Ovary (tissue), 10 donors: ENCODE results near the gene PSG2. TPM values are rescaled to one million over a fixed set of nuclear protein-coding genes. Genes with fewer than 3 reads are reported as not detected.
"Not testable (repeated sequence)": the region's sequence is repeated elsewhere in the genome, so short reads cannot be mapped to it uniquely, and the experiment has no call there.

Source experiments
- DNase-seq, 5 donors: peaks; one replicate each; pipeline ENCODE4 v3.0.0-alpha.2; 2019 to 2020
- H3K27ac ChIP-seq, 2 donors: fragments of 200-600 bp; one replicate each; pipeline versions ENCODE4 v1.5.1 to v1.8.0; 2019 to 2022
- H3K27me3 ChIP-seq: fragments of 200-600 bp; one replicate; pipeline ENCODE4 v1.8.0; 2022
- H3K36me3 ChIP-seq: fragments of 200-600 bp; sonication (generic); one replicate; pipeline ENCODE4 v1.5.1; 2019
- H3K4me1 ChIP-seq: one replicate; pipeline ENCODE4 v1.8.1; 2013; ENCODE audit warnings: mild to moderate bottlenecking, moderate library complexity; ENCODE audit not compliant: insufficient read depth
- H3K4me3 ChIP-seq: fragments of 200-600 bp; sonication (generic); one replicate; pipeline ENCODE4 v1.5.1; 2017
- H3K9me3 ChIP-seq, 2 donors: fragments of 200-600 bp in 1 of 2; sonication (generic) in 1 of 2; one replicate each; pipeline versions ENCODE4 v1.5.1 to v1.8.1; 2013 to 2019; ENCODE audit warnings: mild to moderate bottlenecking in 1 of 2, moderate library complexity in 1 of 2
- CTCF ChIP-seq, 3 donors: fragments of 450-650 bp in 2 of 3; fragments of 200-600 bp in 1 of 3; IDR thresholded peaks; one replicate each; pipeline versions ENCODE4 v1.5.1 to v1.8.0; 2016 to 2022; ENCODE audit warnings: antibody characterized with exemption in 3 of 3, mild to moderate bottlenecking in 1 of 3
- EP300 ChIP-seq: sonication (generic); formaldehyde crosslinking; IDR thresholded peaks from one replicate; pipeline ENCODE4 v1.6.1; 2017; ENCODE audit warnings: antibody characterized with exemption
- POLR2A ChIP-seq: fragments of 450-650 bp; IDR thresholded peaks from one replicate; pipeline ENCODE4 v1.6.1; 2017; ENCODE audit warnings: antibody characterized with exemption, mild to moderate bottlenecking, moderate library complexity
- WGBS, 3 donors: extraction: QIAGEN DNeasy Blood & Tissue Kit in 1 of 3; methylation state at CpG; one replicate each; pipeline versions ENCODE4 v1.1.5 to v1.1.7; 2013 to 2017; 5-methylcytosine and 5-hydroxymethylcytosine counted together
- intact Hi-C, 4 donors: fragments of 100-400 bp; cut with DNase I; formaldehyde crosslinking; loops; one replicate each; pipeline versions ENCODE4 v1.11.0 to v1.15.1; 2022 to 2023
- long read RNA-seq, 3 donors: library from polyadenylated mRNA in 2 of 3; unstranded in 2 of 3; transcript quantifications; one replicate each; pipeline ENCODE4 v2.0.0 and lab custom pipeline, GENCODE V29; 2021 to 2026
- polyA plus RNA-seq, 2 donors: library from polyadenylated mRNA; stranded (reverse); fragments of 200-250 nt in 1 of 2; fragments of 350-450 nt in 1 of 2; fragmentation: Illumina TruSeq in 1 of 2; extraction: RNeasy Lipid Tissue Mini Kit (QIAGEN cat#74804) in 1 of 2; gene quantifications; one replicate each; pipeline ENCODE4 v1.2.3, GENCODE V29; 2013 to 2014
- total RNA-seq, 7 donors: library from RNA; depleted of rRNA in 2 of 7; stranded (reverse); fragments of >200 nt in 2 of 7; fragmentation: NEBNext Ultra II Directional in 3 of 7; extraction: Animal tissue kit (Norgen Biotek cat#: 25700) in 3 of 7; gene quantifications; one replicate each; pipeline versions ENCODE4 v1.1.0 to v1.2.4, GENCODE V29; 2016 to 2023
- donor health status: DM: no; HTN: no; CAD: no; lungs with moderate emphysema.
- donor health status: DM: no; HTN: no; CAD: no.
- donor health status: Bipolar disorder and iron deficiency.
- donor health status: DM: yes; HTN: yes; CAD: no.
- donor health status: DM: no; HTN: no; CAD: no.
- donor health status: DM: yes; HTN: yes; CAD: no.

PSG2 gene
- total RNA-seq (not detected), polyA plus RNA-seq (not detected)
- long read RNA-seq, donor 1 = 0 reads
- long read RNA-seq, donor 2 = 0 reads
- long read RNA-seq, donor 3 = 0 reads

- H3K4me3 ChIP-seq, intact Hi-C loops, H3K4me1 ChIP-seq, H3K27ac ChIP-seq, H3K9me3 ChIP-seq, H3K36me3 ChIP-seq, DNase-seq, H3K27me3 ChIP-seq: not testable (repeated sequence)
- 32 to 65% (median 59%) methylated on average over 1 to 2 of the region's 2 CpGs for WGBS, 3 donors
Observed at GRCh38 chr19:43082601-43083000, at the start of gene PSG2. Gene PSG2 (minus strand): TSS chr19:43082701. CDS start chr19:43082569, 132 bp downstream.

DNA sequence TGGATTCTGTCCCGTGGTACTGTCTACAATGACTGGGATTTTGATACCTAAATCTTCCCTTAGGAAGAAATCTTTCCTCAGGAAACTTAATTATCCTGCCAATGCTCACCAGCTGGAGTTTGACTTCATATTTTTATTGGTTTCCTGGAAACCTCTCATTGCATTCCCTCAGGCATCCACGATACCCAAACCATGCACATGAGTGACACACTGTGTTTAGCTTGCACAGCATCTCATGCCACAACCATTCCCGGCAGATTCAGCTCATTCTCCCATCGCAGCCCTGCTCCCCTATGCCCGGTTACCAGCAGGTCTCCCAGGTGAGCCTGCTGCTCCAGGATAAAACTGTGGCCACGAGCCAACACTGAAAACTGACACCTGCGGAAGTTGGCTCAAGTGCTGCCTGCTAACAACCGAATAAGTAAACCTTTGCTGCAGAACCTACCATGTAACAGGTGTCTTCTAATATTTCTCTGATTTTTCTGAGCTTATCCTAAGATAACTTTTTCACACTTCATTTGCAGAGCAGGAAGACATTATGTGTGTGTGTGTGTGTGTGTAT, 48.9 kb upstream of the PSG2 start:
- 62 to 72% (median 71%) methylated on average over 8 of the region's 8 CpGs for WGBS, 3 donors
- H3K4me3 ChIP-seq, DNase-seq, intact Hi-C loops, H3K36me3 ChIP-seq, H3K9me3 ChIP-seq, H3K27ac ChIP-seq, H3K4me1 ChIP-seq, H3K27me3 ChIP-seq: not testable (repeated sequence)

- intact Hi-C loops = not testable (repeated sequence)
Observed at GRCh38 chr19:43129197-43129596, 46.7 kb upstream of the PSG2 start.

GRCh38 chr19:43127336-43127735, 44.8 kb upstream of the PSG2 start:
- H3K36me3 ChIP-seq, H3K4me3 ChIP-seq, H3K9me3 ChIP-seq, H3K27ac ChIP-seq, DNase-seq, H3K4me1 ChIP-seq, H3K27me3 ChIP-seq, intact Hi-C loops: not testable (repeated sequence)
- WGBS, 3 donors = 36 to 48% (median 46%) methylated on average over 3 of the region's 3 CpGs

More at GRCh38 chr19:43129197-43129596, 46.7 kb upstream of the PSG2 start:
- not testable (repeated sequence) for DNase-seq, H3K4me1 ChIP-seq, H3K9me3 ChIP-seq, H3K4me3 ChIP-seq, H3K27me3 ChIP-seq, H3K27ac ChIP-seq, H3K36me3 ChIP-seq
- 70 to 83% (median 80%) methylated on average over 7 of the region's 7 CpGs for WGBS, 3 donors

DNA sequence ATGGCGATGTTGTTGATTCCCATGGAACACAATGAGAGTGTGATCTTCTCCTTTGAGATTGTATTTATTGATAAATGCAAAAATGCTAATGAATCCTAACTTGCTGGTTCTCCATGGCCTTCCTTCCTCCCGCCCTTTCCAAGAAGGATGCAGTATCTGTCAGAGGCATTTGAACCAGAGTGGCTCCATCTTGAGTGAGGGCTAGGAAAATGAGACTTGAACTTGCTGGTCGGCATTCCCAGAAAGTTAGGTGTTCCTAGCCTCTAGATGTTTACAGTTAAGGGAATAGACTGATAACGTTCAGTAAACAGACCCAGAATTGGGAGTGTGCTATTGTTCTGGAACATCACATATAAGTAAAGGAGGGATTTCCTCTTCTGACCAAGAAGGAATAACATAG, 44.2 kb upstream of the PSG2 start:
- no peaks in the 10 kb centered on the region for H3K4me1 ChIP-seq
- H3K27me3 ChIP-seq = no peaks in the 10 kb centered on the region
- no peaks in the 10 kb centered on the region for H3K36me3 ChIP-seq
- H3K9me3 ChIP-seq = no peaks in the 10 kb centered on the region
- H3K4me3 ChIP-seq = no peak overlapping the region
- no peak overlapping the region for H3K27ac ChIP-seq
- DNase-seq = no peak
- no peak for TF ChIP-seq CTCF (IDR thresholded peaks at IDR 0.05)
- no peak for TF ChIP-seq EP300
- TF ChIP-seq POLR2A = no peak
- 64 to 87% (median 75%) methylated on average over 4 of the region's 4 CpGs for WGBS, 3 donors
- intact Hi-C loops = no loop called here

- intact Hi-C loops = no loop called here
- no peak overlapping the region for H3K27ac ChIP-seq
- DNase-seq = no peak
- H3K9me3 ChIP-seq = no peaks in the 10 kb centered on the region
- no peaks in the 10 kb centered on the region for H3K36me3 ChIP-seq
- no peaks in the 10 kb centered on the region for H3K27me3 ChIP-seq
- no peaks in the 10 kb centered on the region for H3K4me1 ChIP-seq
- WGBS, 3 donors = 64 to 77% (median 75%) methylated on average over 2 of the region's 2 CpGs
- no peak overlapping the region for H3K4me3 ChIP-seq
- TF ChIP-seq CTCF (IDR thresholded peaks at IDR 0.05) = no peak
- TF ChIP-seq EP300 = no peak
- no peak for TF ChIP-seq POLR2A
Observed at GRCh38 chr19:43124360-43124759, 41.9 kb upstream of the PSG2 start.

DNA sequence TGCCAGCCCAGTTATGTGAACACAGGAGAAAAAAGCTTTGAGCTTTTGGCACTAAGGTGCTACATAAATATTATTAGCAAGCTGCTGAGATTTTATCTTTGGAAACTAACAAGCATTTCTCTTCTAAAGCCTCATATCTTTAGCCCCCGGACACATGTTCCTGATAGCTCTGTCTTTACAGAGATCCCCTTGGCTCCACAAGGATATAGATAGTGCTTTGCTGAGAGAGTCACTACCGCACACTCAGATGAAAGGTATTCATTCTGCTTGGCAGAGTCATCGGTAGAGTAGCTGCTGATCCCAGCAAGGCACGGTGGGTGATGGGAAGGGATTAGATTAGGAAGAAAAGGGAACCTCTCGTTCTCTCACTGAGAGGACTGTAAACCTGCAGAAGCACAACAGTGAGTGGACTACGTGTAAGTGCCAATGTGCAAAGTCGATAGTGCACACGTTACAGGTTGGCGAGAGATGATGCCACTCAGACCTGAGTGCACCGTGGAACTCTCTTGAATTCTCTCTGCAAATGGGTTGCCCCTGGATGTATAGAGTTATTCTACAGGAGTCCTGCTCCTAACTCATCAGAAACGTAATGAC, 38.0 kb upstream of the PSG2 start:
- DNase-seq, H3K27me3 ChIP-seq, H3K27ac ChIP-seq, H3K36me3 ChIP-seq, H3K9me3 ChIP-seq, intact Hi-C loops, H3K4me3 ChIP-seq, H3K4me1 ChIP-seq: not testable (repeated sequence)
- 71 to 81% (median 75%) methylated on average over 11 of the region's 11 CpGs for WGBS, 3 donors

- H3K27ac ChIP-seq, H3K9me3 ChIP-seq, intact Hi-C loops, H3K4me1 ChIP-seq, H3K4me3 ChIP-seq, H3K27me3 ChIP-seq, H3K36me3 ChIP-seq, DNase-seq: not testable (repeated sequence)
- WGBS, 3 donors = 64 to 67% (median 66%) methylated on average over 3 of the region's 3 CpGs
Observed at GRCh38 chr19:43119526-43119925, 37.0 kb upstream of the PSG2 start.

- H3K36me3 ChIP-seq, H3K27ac ChIP-seq, H3K4me3 ChIP-seq, H3K27me3 ChIP-seq, intact Hi-C loops, DNase-seq, H3K9me3 ChIP-seq, H3K4me1 ChIP-seq: not testable (repeated sequence)
- WGBS, 3 donors = 78 to 83% (median 80%) methylated on average over 3 of the region's 3 CpGs
Observed at GRCh38 chr19:43116421-43116820, 33.9 kb upstream of the PSG2 start.

DNA sequence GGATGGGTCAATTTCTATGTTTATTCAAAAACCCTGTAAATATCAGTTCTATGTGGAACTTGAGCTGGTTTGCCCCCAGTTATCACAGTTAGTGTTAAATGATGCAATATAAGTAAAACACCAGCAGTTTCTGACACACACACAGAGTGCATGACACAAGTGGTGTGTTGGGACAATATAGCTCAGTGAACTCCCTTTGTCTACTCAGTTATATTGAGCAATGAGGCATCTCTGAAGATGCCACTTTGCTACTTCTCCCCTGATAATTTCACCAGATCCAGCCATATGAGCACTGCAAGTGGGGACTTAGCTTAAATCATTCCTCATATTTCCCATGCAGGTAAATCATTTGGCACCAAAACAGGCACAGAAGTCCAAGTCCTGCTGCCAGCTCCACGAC, 33.0 kb upstream of the PSG2 start:
- DNase-seq, H3K4me1 ChIP-seq, H3K9me3 ChIP-seq, H3K4me3 ChIP-seq, H3K36me3 ChIP-seq, H3K27me3 ChIP-seq, H3K27ac ChIP-seq, intact Hi-C loops: not testable (repeated sequence)
- 25 to 37% (median 32%) methylated on average over 1 of the region's 1 CpG for WGBS, 3 donors
